HG03442 (cell line): ENCODE data around the gene ELFN1.

Source experiments
- ATAC-seq: cut with Tn5 transposase; IDR thresholded peaks from one replicate; pipeline ENCODE4 v1.9.1; 2021; ENCODE audit warnings: mild to moderate bottlenecking, moderate library complexity; ENCODE audit not compliant: unreplicated experiment

The ELFN1 gene

GRCh38 chr7:1693419-1693990 lies 23.4 kb downstream of the ELFN1 start:
- ATAC-seq, result no peak

DNA sequence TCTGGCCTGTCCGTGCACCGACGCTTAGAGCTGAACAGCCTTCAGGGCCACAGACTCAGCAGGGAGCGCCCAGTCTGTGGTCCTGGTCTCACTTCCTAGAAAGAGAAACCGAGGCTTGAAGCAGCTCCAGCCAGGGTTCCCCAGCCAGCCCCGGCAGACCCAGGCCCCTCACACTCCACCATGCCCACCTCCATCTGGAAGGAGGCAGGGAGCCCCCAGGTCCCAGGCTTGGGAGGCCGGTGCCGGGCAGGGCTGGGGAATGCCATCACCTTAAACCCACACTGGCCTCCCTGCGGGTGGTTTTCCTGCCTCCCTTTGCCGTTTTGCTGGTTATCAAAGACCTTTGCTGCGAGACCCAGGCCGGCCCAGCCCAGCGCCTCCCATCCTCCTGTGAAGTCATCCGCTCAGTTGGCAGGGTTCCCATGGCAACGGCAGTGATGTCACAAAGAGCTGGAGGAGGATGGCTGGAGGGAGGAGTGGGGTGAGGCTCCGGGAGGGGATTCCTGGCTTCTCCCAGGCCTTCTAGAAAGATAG lies 24.0 kb downstream of the ELFN1 start:
- ATAC-seq, result no peak

- no peak for ATAC-seq
Observed at GRCh38 chr7:1694611-1695511, 24.8 kb downstream of the ELFN1 start.

GRCh38 chr7:1695800-1696454 lies 25.9 kb downstream of the ELFN1 start:
- no peak for ATAC-seq

DNA sequence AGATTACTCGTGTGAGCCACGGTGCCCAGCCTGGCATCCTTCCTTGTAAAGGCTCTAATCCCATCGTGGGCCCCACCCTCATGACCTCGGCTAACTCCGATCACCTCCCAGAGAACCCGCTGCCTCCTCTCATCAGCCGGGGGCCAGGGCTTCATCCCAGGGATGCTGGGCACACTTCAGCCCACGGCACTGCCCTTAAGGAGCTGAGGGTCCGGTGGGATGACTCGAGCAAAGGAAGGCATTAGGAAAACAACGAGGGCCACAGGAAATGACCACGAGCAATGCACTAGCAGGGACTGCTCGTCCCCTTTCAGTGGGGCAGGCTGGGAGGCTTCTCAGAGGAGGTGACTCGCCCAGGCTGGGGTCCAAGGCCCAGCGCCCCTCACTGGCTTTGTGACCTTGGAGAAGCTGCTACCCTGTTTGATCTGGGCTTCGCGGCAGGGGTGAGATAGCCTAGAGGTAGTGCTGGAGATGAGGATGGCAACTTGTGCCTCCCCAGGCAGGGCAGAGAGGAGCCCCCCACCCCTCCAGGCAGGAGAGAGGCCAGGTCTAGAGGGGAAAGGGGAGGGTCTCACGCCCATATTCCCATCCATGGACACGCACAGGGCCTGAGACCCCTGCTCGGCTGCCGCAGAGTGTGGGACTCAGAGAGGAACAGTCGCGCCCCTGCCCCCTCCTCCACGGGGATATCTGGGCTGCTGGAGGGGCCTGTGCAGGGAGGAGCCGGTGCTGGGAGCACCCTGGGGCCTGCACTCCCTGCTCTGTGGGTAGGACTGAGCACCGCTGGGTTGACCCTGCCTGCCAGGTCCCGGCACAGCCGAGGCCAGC lies 26.8 kb downstream of the ELFN1 start:
- no peak for ATAC-seq

DNA sequence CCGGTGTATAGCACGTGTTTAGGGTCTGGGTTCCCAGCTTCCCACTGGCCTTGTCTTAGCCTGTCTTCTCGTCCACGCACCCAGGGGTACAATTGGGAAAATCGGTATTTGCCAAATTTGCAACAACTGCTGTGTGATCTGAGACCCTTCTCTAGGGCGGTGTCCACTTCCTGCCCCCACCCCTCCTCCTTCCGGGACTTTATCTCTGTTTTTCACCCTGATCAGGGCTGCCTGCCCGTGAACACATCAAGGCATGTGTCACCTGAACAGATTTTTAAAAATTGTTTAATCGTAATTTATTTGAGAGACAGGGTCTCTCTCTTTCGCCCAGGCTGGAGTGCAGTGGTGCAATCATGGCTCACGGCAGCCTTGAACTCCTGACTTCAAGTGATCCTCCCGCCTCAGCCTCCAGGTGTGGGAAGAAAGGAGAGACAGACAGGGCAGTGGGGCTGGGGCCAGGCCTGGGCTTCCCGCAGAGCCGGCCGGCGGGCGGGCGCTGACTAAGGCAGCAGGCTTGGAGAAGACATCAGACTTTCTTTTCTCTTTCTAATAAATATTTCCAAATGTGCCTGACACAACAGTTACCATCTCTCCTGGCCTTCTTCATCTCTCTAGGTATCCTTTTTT lies 27.5 kb downstream of the ELFN1 start:
- ATAC-seq, result no peak

DNA sequence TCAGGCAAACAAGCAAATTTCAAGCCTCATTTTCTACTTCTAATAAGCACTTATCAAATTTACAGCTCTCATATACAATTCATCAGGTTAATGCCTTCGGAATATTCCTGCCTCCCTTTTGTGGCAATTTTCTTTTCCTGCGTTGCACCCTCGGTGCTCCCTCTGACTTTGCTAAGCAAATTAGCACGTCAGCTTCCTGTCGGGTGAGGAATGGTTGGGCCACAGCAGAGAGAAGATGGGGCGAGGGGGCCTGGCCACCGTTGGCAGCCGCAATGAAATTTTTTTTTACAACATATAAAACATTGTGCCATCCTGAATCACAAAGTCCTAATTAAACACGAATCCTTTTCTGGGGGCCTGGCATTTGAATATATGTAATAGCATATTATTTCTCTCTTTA lies 28.1 kb downstream of the ELFN1 start:
- no peak for ATAC-seq

GRCh38 chr7:1698951-1699350 lies 28.9 kb downstream of the ELFN1 start:
- no peak for ATAC-seq

DNA sequence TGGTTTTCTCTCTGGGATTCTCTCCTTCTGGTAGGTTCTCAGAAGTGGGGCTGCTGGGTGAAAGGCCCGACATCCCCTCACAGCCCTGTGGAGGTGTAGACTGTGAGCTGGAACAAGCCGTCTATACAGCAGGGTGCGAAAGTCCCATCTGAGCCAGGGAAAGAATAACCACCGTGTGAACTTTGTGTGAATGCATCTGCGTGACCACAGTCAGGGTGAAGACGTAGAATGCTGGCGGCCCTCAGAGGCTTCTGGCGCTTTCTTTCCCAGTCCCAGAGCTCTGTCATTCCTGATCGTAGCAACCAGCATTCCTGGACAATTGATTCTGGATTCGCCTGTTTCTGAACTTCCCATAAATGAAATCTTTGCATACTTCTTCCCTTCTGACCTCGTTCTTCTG lies 30.0 kb downstream of the ELFN1 start:
- no peak for ATAC-seq

DNA sequence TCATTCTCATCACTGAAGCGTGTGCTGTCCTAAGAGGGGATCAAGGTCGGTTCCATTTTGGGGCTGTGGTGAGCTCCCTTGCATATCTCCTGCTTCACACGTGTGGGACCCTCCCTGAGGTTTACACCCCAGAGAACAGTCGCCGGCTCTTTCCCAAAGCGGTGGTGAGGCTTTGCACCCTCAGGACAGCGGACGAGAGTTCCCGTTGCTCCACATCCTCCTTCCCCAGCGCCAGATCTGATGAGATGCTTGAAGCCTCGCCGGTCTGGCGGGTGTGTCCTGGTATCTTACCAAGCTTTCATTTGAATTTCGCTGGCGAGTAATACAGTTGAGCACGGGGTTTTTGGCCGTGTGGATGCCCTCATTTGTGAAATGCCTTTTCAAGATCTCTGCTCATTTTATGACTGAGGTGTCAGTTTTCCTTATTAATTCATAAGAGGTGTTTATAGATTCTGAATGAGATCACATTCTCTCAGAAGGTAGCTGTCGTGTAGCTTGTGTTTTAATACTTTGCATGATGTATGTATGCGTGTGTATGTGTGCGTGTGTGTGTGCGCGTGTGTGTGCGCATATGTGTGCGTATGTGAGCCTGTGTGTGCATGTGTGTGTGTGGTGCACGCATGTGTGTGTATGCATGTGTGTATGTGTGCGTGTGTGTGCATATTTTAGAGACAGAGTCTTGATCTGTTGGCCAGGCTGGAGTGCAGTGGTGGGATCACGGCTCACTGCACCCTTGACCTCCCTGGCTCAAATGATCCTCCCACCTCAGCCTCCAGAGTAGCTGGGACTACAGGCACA lies 30.7 kb downstream of the ELFN1 start:
- ATAC-seq, result no peak

DNA sequence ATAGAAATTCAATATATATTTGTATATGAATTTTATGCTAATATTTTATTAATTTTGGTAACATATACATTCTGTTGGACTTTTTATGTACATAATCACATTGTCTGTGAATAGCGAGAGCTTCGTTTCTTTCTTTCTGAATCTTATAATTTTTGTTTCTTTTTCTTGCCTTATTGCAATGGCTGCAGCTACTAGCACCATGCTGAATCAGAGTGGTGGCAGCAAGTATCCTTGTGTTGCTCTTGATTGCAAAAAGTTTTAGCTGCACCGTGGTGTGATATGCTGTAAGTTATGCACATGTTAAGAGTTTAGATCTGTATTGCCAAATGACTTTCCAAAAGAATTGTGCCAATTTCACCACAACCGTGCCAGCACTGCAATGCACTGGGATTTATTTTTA lies 32.6 kb downstream of the ELFN1 start:
- ATAC-seq, result no peak

- ATAC-seq, result no peak
Observed at GRCh38 chr7:1703441-1703840, 33.4 kb downstream of the ELFN1 start.

DNA sequence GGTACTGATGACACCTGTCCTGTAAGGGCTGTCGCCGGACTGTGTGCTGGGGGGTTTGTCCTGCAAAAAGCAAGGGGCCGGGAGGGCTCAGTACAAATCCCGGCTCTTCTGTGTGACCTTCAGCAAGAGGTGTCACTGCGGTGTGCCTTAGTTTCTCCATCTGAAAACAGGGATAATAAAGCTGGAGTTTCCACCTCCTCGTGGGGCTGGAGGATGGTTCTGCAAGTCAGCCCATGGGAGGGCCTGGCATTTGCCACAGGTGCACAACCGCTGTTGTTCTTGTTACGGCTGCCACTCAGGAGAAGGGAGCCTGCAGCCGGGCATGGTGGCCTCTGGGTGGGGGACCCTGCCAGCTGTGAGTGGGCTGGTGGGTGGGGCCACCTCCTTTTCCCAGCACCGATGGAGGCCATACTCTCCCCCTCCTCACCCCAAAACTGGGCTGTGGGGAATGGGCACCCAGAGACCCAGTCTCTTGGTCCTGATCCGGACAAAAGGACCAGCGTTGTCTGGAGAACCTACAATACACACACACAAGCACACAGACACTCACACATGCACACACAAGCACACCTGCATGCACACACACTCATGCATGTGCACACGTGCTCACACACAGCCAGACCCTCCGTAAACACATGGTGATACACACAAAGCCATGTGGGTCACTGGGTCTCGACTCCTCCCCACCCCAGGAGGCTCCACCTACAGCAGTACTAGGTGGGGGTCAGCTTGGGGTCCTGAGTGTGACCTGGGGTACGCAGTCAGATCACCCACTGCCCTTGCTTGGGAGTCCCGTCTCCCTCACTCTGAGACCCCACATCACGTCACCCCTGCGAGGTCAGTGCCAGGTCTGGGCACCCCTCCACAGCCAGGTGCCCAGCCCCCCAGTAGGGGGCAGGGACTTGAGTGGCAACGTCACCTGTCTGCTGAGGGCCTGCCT lies 34.1 kb downstream of the ELFN1 start:
- ATAC-seq, result no peak

DNA sequence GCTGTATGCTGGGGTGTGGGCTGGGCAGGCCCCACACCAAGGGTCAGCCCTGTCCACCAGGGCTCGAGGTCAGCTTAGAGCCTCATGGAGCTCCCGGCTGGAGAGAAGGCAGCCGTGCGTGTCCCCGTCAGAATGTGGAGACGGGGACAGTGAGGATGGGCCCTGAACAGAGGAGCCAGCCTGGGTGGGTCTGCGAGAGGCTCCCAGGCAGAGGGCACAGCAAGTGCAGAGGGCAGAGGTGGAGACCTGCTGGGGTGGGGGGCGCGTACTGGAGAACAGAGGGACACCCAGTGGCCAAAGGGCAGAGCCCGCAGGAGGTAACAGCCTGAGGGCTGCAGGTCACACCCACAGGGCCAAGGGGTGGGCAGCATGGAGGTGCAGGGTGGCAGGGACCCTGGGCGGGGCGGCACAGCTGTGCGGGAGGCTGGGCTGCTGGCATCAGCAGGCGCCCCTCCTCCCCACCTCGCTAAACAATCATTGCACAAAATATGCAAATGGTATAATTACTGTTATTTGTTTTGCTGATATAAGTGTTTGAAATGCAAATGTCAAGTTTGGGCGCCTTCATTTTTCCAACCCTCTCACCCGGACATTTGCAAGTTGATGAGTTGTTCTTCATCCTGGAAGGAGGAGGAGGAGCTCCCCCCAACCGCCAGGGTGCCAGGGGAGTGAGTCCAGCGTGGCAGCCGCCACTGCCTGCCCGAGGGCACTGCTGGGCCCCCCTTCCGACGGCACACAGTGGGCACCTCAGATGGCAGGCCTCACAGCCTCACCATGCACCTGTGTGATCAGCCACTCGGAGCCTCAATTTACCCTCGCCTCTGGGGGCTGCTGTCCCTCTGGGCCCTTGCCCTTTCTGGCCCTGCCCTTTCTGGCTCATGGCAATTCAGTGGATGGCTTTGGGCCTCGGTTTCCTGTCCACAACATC lies 35.0 kb downstream of the ELFN1 start:
- ATAC-seq, result no peak

DNA sequence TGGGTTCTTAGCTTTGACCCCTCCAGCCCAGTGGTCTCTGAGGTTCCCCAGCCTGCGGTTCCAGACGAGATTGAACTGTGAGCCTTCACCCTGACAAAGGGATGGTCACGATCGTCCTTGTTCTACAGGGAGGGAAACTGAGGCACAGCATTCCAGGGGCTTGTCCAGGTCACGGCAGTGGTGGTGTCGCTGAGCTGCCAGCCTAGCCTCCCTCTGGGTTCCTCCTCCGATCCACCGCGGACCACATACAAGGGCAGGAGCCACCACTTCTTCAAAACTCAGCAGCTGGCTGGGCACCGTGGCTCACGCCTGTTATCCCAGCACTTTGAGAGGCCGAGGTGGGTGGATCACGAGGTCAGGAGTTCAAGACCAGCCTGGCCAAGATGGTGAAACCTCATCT lies 35.8 kb downstream of the ELFN1 start:
- no peak for ATAC-seq

DNA sequence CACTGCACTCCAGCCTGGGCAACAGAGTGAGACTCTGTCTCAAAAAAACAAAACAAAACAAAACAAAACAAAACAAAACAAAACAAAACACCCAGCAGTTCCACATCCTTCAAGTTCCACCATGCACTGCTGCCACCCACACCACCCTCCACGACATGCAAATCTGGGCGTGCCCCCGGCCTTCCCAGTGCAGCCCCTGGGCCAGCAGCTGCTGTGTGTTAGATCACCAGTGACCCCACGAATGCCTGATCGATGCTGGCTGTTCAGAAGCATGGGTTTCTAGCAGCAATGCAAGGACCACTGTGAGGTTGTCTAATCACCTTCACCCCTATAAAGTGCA lies 36.3 kb downstream of the ELFN1 start:
- ATAC-seq, result no peak

DNA sequence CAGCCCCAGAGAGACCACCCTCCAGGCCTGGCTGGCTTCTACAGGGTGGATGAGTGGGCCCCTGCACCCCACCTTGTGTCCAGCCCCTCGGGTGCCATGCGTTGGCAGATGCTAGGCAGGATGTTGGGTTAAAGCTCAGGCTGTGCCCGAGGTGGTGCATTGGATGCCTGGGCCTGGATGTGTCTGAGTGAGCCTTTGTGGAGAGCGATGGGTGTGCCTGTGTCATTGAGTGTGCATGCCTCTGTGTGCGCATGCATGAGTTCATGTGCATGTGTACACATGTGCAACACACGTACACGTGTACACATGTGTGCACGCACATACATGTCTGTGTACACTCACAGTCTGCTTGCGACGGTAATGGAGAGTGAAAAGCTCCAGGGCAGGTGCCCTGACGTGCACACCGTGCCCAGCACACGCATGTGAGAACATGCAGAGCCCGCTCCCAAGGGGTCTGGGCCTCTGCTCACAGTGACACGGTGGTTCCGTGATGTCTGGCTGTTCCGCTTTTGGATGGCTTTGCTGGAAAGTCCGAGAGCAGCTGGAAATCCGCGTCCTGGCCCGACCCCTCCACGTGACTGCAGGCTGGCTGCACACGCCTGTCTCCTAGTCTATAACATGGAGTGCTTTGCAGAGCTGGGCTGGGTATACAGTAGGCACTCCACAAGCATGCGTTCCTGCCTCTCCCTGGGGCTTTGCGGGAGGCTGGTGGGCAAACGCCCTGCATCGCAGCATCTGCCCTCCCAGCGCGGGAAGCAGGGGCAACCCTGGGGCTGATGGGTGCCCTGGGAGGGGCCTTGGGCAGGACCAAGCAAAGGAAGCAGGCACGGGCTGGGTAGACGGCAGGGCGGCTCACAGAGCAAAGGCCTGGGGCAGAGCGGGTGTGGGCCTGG lies 36.9 kb downstream of the ELFN1 start:
- no peak for ATAC-seq
